Kidney epithelial cell (primary cell): ENCODE data around the gene COL23A1. TPM values are rescaled to one million over a fixed set of nuclear protein-coding genes. Genes with fewer than 3 reads are reported as not detected.

ENCODE experiments used
- DNase-seq: peaks from one replicate; pipeline ENCODE4 v3.0.0-alpha.2; 2010; ENCODE audit warnings: low read depth
- H3K27me3 ChIP-seq: 2 replicates; pipeline ENCODE4 v1.6.0; 2011; ENCODE audit warnings: low read length; ENCODE audit not compliant: control insufficient read depth, insufficient read depth
- H3K36me3 ChIP-seq: 2 replicates; pipeline ENCODE4 v1.5.1; 2011; ENCODE audit warnings: low read length; ENCODE audit not compliant: control insufficient read depth, insufficient read depth
- H3K4me3 ChIP-seq: 2 replicates; pipeline ENCODE4 v1.5.1; 2011; ENCODE audit warnings: low read depth, mild to moderate bottlenecking, control low read depth, low read length
- total RNA-seq: library from RNA; depleted of rRNA; stranded (reverse); fragments of >200 nt; gene quantifications from 2 replicates; pipeline ENCODE4 v1.2.3, GENCODE V29; 2015
- TF ChIP-seq, protein P1 (sequence below): IDR thresholded peaks from 2 replicates; pipeline ENCODE4 v1.5.1; 2011; ENCODE audit warnings: mild to moderate bottlenecking, moderate library complexity, low read length, control low read depth, inconsistent platforms; ENCODE audit not compliant: insufficient read depth, poor library complexity, severe bottlenecking

The COL23A1 gene
- total RNA-seq, 1 donor from 2014 or later: 0.17 TPM

DNA sequence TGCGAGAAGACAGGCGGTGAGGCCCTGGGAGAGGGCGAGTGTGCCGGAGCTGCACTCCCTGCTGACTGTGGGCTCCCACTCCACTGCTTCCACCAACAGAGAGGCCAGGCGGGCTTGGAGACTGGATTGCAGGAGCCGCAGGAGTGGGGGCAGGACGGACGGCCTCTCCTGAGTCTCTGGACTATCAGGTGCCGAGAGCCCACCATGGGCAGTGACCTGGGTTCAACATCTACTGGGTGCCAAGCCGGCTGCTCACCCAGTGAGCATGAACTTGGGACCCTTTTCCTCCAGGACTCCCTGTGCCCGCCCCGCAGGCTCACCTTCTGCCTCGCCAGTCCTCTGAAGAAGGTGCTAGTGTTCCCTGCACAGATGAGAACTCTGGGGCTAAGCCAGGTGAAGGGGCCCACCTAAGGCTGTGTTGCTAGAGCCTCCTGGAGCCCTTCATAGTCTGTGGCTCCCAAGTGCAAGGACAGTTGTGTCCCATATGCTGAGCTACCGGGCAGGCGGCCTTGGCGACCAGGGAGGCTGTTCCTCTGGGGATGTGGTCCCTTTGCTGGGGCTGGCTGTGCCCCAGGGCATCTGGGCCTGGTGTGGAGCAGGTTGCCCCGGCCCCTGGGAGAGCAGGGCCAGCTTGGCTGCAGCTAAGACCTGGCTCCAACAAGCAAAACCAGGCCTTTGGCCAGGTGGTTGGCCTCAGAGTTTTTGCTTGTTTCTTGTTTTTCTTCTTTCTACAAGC lies 279.9 kb downstream of the COL23A1 start:
- no peak for DNase-seq
- peaks cover 7% of the 10 kb centered on the region for H3K27me3 ChIP-seq
- H3K4me3 ChIP-seq: no peak overlapping the region
- no peaks in the 10 kb centered on the region for H3K36me3 ChIP-seq
- TF ChIP-seq, protein P1, sequence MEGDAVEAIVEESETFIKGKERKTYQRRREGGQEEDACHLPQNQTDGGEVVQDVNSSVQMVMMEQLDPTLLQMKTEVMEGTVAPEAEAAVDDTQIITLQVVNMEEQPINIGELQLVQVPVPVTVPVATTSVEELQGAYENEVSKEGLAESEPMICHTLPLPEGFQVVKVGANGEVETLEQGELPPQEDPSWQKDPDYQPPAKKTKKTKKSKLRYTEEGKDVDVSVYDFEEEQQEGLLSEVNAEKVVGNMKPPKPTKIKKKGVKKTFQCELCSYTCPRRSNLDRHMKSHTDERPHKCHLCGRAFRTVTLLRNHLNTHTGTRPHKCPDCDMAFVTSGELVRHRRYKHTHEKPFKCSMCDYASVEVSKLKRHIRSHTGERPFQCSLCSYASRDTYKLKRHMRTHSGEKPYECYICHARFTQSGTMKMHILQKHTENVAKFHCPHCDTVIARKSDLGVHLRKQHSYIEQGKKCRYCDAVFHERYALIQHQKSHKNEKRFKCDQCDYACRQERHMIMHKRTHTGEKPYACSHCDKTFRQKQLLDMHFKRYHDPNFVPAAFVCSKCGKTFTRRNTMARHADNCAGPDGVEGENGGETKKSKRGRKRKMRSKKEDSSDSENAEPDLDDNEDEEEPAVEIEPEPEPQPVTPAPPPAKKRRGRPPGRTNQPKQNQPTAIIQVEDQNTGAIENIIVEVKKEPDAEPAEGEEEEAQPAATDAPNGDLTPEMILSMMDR: no peak

DNA sequence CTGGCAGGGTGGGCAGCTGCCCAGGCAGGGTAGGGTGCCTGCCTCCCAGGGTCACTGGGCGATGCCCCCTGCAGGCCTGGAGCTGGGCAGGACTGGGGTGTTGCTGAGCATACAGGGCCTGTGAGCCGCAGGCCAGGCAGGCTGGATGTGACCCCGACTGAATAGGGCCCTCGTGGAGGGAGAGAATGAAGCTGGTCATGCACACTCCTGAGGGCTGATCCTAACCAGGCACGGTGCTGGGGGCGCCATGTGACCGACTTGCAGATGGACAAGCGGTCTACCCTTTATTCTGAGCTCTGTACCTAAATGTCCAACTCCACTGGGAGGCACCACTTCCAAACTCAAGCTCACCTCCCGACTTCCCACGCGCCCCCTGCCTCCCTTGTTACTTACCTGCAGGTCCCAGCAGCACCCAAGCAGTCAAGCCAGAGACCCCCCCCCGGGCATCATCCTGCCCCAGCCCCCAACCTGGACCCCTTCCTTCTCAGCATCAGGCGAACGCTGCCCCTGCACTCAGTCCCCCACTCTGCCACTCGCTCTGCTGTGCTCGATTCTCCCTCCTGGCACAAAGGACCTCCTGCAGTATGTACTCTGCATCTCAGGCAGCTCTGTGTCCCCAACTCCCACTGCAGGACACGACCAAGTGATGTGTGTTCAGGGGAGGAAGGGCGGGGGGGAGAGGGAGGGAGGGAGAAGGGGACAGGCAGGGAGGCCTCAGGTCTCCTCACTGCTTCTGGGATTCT lies 280.8 kb downstream of the COL23A1 start:
- DNase-seq: no peak
- Histone ChIP-seq H3K4me3 (no peak overlapping the region), H3K36me3 (no peaks in the 10 kb centered on the region), H3K27me3 (peaks cover 10% of the 10 kb centered on the region)
- TF ChIP-seq, protein P1: no peak

DNA sequence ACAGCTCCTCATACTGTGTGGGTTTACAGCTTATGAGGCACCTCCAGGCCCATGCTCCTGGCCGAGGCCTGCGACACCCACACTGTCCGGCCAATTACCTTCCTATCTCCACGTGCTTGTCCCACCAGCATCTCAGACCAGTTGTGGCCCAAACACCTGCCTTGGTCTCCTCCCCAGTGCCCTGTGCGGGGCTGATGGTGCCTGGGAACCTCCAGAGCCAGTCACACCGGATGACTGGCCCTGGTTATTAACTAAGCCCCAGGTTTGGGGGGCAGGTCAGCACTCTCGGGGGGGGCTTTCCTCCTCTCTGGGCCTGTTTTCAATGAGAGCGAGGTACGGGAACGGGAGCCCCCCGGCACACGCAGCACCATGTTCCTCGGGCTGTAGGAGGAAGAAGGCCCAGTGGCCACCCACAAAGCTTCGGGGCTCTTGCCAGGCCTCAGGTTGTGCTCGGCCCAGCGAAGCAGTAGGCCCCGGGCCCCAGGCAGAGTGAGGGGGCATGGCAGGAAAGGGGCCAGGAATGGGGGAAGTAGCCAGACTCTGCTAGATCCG lies 281.6 kb downstream of the COL23A1 start:
- Histone ChIP-seq H3K36me3 (no peaks in the 10 kb centered on the region), H3K4me3 (no peak overlapping the region), H3K27me3 (peaks cover 10% of the 10 kb centered on the region)
- TF ChIP-seq, protein P1: no peak
- DNase-seq: no peak

DNA sequence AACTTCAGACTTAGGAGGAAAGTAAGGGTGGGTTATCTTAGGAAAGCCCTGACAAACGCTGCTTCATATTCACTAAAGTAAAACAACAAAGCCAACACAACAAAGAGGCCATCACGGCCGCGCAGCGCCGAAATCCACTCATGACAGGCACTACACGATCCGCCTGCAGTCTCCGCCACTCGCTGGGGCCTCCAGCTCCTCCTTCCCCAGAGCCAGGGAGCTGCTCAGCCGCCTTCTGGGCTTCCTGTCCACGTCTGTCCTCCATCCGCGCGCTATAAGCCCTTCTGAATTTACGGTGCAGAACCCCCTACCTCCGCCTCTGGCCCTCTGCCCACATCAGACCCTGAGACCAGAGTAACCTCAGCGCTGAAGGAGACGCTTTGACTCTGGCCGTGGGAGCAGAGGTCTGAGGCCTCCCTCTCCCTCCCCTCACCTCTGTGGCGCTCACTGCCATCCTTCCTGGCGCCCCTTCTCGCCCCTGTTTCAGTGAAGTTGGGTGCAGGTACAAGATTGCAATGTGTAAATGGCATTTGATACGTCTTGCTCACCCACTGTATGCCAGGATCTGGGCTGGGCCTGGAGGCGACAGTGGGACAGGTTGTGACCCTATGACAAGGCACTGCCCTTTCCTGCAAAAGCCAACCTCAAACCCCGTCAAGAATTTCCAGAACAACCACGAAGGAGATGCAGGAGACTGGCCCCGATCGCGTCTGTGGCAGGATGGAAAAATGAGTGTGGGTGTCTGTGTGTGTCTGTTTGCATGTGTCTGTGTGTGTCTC lies 282.7 kb downstream of the COL23A1 start:
- Histone ChIP-seq H3K4me3 (no peak overlapping the region), H3K36me3 (no peaks in the 10 kb centered on the region), H3K27me3 (peaks cover 11% of the 10 kb centered on the region)
- no peak for DNase-seq
- TF ChIP-seq, protein P1: no peak

DNA sequence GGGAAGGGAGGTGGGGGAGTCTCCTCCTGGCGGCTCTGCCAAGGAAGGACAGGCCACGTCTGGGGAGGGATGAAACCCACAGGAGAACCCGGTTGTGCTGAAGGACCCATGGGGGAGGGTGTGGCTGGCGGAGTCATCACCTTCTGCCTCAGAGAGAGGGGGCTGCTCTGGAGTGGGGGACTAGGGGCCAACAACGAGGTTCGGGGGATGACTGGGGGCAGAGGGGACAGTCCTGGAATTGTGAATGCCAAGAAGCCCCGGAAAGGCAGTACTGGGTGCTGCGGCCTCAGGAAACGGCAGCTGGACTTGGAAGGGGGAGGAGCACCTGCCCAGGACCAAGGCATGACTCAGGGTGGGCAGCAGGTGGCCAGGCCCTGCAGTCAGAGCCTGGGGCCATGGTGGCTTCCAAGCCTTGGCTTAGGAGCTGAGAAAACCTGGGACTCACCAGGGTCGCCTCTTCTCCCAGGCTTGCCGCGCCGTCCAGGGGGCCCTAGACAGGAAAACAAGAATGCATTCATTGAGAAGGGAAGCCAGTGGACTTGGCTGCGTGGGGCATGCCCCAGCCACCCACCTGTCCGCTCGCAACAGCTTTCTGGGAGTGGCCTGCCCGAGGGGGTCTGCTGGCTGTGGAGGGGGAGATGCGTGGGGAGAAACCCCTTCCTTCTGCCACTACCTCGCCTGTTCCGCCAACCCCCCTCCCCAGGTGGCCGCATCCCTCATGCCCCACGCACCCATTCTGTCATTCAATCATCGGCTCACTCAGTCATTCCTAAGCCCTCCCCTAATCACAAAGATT lies 283.6 kb downstream of the COL23A1 start:
- Histone ChIP-seq H3K27me3 (peaks cover 14% of the 10 kb centered on the region), H3K4me3 (no peak overlapping the region), H3K36me3 (no peaks in the 10 kb centered on the region)
- TF ChIP-seq, protein P1: no peak
- DNase-seq: no peak
